HEK293 (cell line): ENCODE measurements around the gene RAB2B.

Source experiments
- CTCF ChIA-PET: fragments of 350-600 bp; formaldehyde crosslinking; extraction: SDS; loops from one replicate; lab custom pipeline; 2021; ENCODE audit warnings: antibody characterized with exemption; lab: Yijun Ruan, JAX
- POLR2A ChIA-PET: fragments of 300-600 bp; formaldehyde crosslinking; extraction: SDS; loops from one replicate; lab custom pipeline; 2020; ENCODE audit warnings: antibody characterized with exemption, inconsistent platforms; lab: Yijun Ruan, JAX
- H3K27ac ChIP-seq: fragments of 200-500 bp; sonication (Bioruptor generic); 2 replicates; pipeline ENCODE4 v1.5.1; 2014; ENCODE audit warnings: low read depth, low read length, control low read depth, inconsistent platforms; ENCODE audit errors: extremely low read depth
- H3K36me3 ChIP-seq, 2 experiments: fragments of 200-500 bp in 1 of 2; sonication (Bioruptor generic) in 1 of 2; 1 replicate in 1 of 2; 2 replicates in 1 of 2; pipeline ENCODE4 v1.5.1; 2014 to 2017; ENCODE audit warnings: inconsistent platforms in 2 of 2, low read length in 2 of 2; ENCODE audit not compliant: control insufficient read depth in 2 of 2, insufficient read depth in 1 of 2
- H3K4me1 ChIP-seq: fragments of 200-500 bp; sonication (Bioruptor generic); 2 replicates; pipeline ENCODE4 v1.5.1; 2014; ENCODE audit warnings: mild to moderate bottlenecking, low read length, inconsistent platforms; ENCODE audit not compliant: control insufficient read depth, insufficient read depth
- H3K4me3 ChIP-seq: 2 replicates; pipeline ENCODE4 v1.5.1; 2011; ENCODE audit warnings: low read depth, mild to moderate bottlenecking, control low read depth, low read length, moderate library complexity
- H3K9me3 ChIP-seq: fragments of 200-500 bp; sonication (Bioruptor generic); 2 replicates; pipeline ENCODE4 v1.5.1; 2014; ENCODE audit warnings: low read depth, low read length, inconsistent platforms; ENCODE audit not compliant: control insufficient read depth, insufficient read depth
- ATF2 ChIP-seq: fragments of 450-650 bp; formaldehyde crosslinking; IDR thresholded peaks from 2 replicates; pipeline ENCODE4 v1.5.1; 2016; ENCODE audit warnings: missing biosample characterization, missing genetic modification characterization, low read depth
- HOXA7 ChIP-seq: sonication (generic); formaldehyde crosslinking; IDR thresholded peaks from 2 replicates; pipeline ENCODE4 v1.8.1; 2022; ENCODE audit warnings: missing genetic modification reagents, borderline replicate concordance
- PRDM10 ChIP-seq: fragments of 450-650 bp; formaldehyde crosslinking; IDR thresholded peaks from 2 replicates; pipeline ENCODE4 v1.5.1; 2016; ENCODE audit warnings: missing biosample characterization, missing genetic modification characterization
- SP3 ChIP-seq: fragments of 450-650 bp; formaldehyde crosslinking; IDR thresholded peaks from 2 replicates; pipeline ENCODE4 v1.5.1; 2016; ENCODE audit warnings: missing biosample characterization, missing genetic modification characterization
- ZBTB17 ChIP-seq: fragments of 450-650 bp; formaldehyde crosslinking; IDR thresholded peaks from 2 replicates; pipeline ENCODE4 v1.5.1; 2016; ENCODE audit warnings: missing biosample characterization, missing genetic modification characterization
- ZBTB44 ChIP-seq: fragments of 450-650 bp; IDR thresholded peaks from 2 replicates; pipeline ENCODE4 v1.5.1; 2018; ENCODE audit warnings: missing biosample characterization, mild to moderate bottlenecking, missing genetic modification characterization
- ZBTB7A ChIP-seq: fragments of 450-650 bp; formaldehyde crosslinking; IDR thresholded peaks from 2 replicates; pipeline ENCODE4 v1.5.1; 2016; ENCODE audit warnings: low read depth, missing biosample characterization, missing genetic modification characterization
- ZNF121 ChIP-seq: fragments of 450-650 bp; formaldehyde crosslinking; IDR thresholded peaks from 2 replicates; pipeline ENCODE4 v1.5.1; 2016; ENCODE audit warnings: missing biosample characterization, missing genetic modification characterization
- ZNF146 ChIP-seq: fragments of 450-650 bp; formaldehyde crosslinking; IDR thresholded peaks from 2 replicates; pipeline ENCODE4 v1.5.1; 2016; ENCODE audit warnings: missing biosample characterization, missing genetic modification characterization
- ZNF239 ChIP-seq: fragments of 450-650 bp; formaldehyde crosslinking; IDR thresholded peaks from 2 replicates; pipeline ENCODE4 v1.5.1; 2016; ENCODE audit warnings: missing biosample characterization, missing genetic modification characterization
- ZNF266 ChIP-seq: fragments of 450-650 bp; formaldehyde crosslinking; IDR thresholded peaks from 2 replicates; pipeline ENCODE4 v1.5.1; 2016; ENCODE audit warnings: missing biosample characterization, missing genetic modification characterization, low read depth
- ZNF280D ChIP-seq: fragments of 450-650 bp; formaldehyde crosslinking; IDR thresholded peaks from 2 replicates; pipeline ENCODE4 v1.5.1; 2016; ENCODE audit warnings: missing biosample characterization, missing genetic modification characterization
- ZNF341 ChIP-seq: fragments of 450-650 bp; formaldehyde crosslinking; IDR thresholded peaks from 2 replicates; pipeline ENCODE4; 2016; ENCODE audit warnings: low read depth, missing biosample characterization, missing genetic modification characterization
- ZNF510 ChIP-seq: fragments of 450-650 bp; formaldehyde crosslinking; IDR thresholded peaks from 2 replicates; pipeline ENCODE4 v1.5.1; 2018; ENCODE audit warnings: mild to moderate bottlenecking, missing genetic modification characterization, missing biosample characterization; ENCODE audit not compliant: insufficient replicate concordance
- ZNF513 ChIP-seq: fragments of 450-650 bp; IDR thresholded peaks from 2 replicates; pipeline ENCODE4 v1.5.1; 2018; ENCODE audit warnings: missing biosample characterization, missing genetic modification characterization
- ZNF621 ChIP-seq: fragments of 450-650 bp; formaldehyde crosslinking; IDR thresholded peaks from 2 replicates; pipeline ENCODE4 v1.5.1; 2017; ENCODE audit warnings: missing biosample characterization, missing genetic modification characterization
- ZNF747 ChIP-seq: fragments of 450-650 bp; formaldehyde crosslinking; IDR thresholded peaks from 2 replicates; pipeline ENCODE4 v1.5.1; 2016; ENCODE audit warnings: missing biosample characterization, missing genetic modification characterization
- ZNF830 ChIP-seq: fragments of 450-650 bp; IDR thresholded peaks from 2 replicates; pipeline ENCODE4 v1.5.0; 2018; ENCODE audit warnings: missing biosample characterization, missing genetic modification characterization, low read depth, mild to moderate bottlenecking, moderate library complexity
- ZSCAN30 ChIP-seq: fragments of 450-650 bp; IDR thresholded peaks from 2 replicates; pipeline ENCODE4 v1.5.1; 2018; ENCODE audit warnings: missing biosample characterization, mild to moderate bottlenecking, missing genetic modification characterization, moderate library complexity

Gene RAB2B

GRCh38 chr14:21506557-21506956, 29.8 kb upstream of the RAB2B start:
- H3K4me3 ChIP-seq, result no peak overlapping the region
- no peaks in the 10 kb centered on the region for H3K9me3 ChIP-seq
- no peak for TF ChIP-seq ZBTB7A (tag by site-specific recombination)
- no peak for TF ChIP-seq HOXA7
- TF ChIP-seq ZNF239 (tag by site-specific recombination), result no peak
- TF ChIP-seq ZNF146 (tag by site-specific recombination), result peak; percentile 82
- no peak for TF ChIP-seq ZNF266 (tag by site-specific recombination)
- no peak for TF ChIP-seq ZNF747
- 0 out of 2 replicates have a peak, but pooled peaks cover 4% of the 10 kb centered on the region for H3K4me1 ChIP-seq
- peaks cover 36 to 53% of the 10 kb centered on the region in 2 experiments for H3K36me3 ChIP-seq
- ChIA-PET CTCF (interaction anchor here (1.7 kb wide), 1 partner anchor 29 kb away, joined by 4 read pairs; the partner anchor contains the start of gene TOX4), POLR2A (interaction anchor here (0.6 kb wide), 1 partner anchor 18 kb away, joined by 4 read pairs; no protein-coding TSS in a partner anchor)
- no peak overlapping the region for H3K27ac ChIP-seq

GRCh38 chr14:21505012-21505553, 28.3 kb upstream of the RAB2B start:
- H3K36me3 ChIP-seq, result peaks cover 41 to 68% of the 10 kb centered on the region in 2 experiments
- ChIA-PET POLR2A (interaction anchor here (0.6 kb wide), 1 partner anchor 20 kb away, joined by 4 read pairs; no protein-coding TSS in a partner anchor), CTCF (interaction anchor here (0.5 kb wide), 1 partner anchor 28 kb away, joined by 3 read pairs; no protein-coding TSS in a partner anchor)
- no peak overlapping the region for H3K4me3 ChIP-seq
- 0 out of 2 replicates have a peak, but pooled peaks cover 3% of the 10 kb centered on the region for H3K4me1 ChIP-seq
- H3K9me3 ChIP-seq, result no peaks in the 10 kb centered on the region
- H3K27ac ChIP-seq, result no peak overlapping the region
- TF ChIP-seq ZNF513 (tag by site-specific recombination), result no peak
- TF ChIP-seq ATF2 (tag by site-specific recombination), result 0 out of 2 replicates have a peak, but pooled peaks have one; percentile 8
- TF ChIP-seq, all 188 proteins: peak for 1

GRCh38 chr14:21503376-21503775, 26.6 kb upstream of the RAB2B start:
- CTCF ChIA-PET, result interaction anchor here (0.9 kb wide), 1 partner anchor 53 kb away, joined by 4 read pairs; no protein-coding TSS in a partner anchor
- no peak overlapping the region for H3K27ac ChIP-seq
- no peak for TF ChIP-seq ZNF280D
- no peak for TF ChIP-seq ZNF830 (tag by site-specific recombination)
- TF ChIP-seq ZSCAN30 (tag by site-specific recombination), result no peak
- no peak for TF ChIP-seq SP3 (tag by site-specific recombination)
- TF ChIP-seq ZBTB44 (tag by site-specific recombination), result no peak
- no peak for TF ChIP-seq ZNF121 (tag by site-specific recombination)
- no peak for TF ChIP-seq PRDM10
- no peak for TF ChIP-seq ZNF341
- TF ChIP-seq ZBTB17 (tag by site-specific recombination), result no peak
- no peak for TF ChIP-seq ZNF621
- no peak for TF ChIP-seq ZNF510

More at GRCh38 chr14:21503376-21503775, 26.6 kb upstream of the RAB2B start:
- H3K9me3 ChIP-seq, result no peaks in the 10 kb centered on the region
- H3K36me3 ChIP-seq, result peaks cover 48 to 74% of the 10 kb centered on the region in 2 experiments
- no peaks in the 10 kb centered on the region for H3K4me1 ChIP-seq
- H3K4me3 ChIP-seq, result no peak overlapping the region
- POLR2A ChIA-PET, result no interaction called here
